ENCODE data around the gene RNU5D-1. TPM values are rescaled to one million over a fixed set of nuclear protein-coding genes. Genes with fewer than 3 reads are reported as not detected.

The RNU5D-1 gene
- total and polyA plus RNA-seq, 10 of the 15 experiments (the other 5 are each of a cell fraction or from before 2014, with no cell fraction given), result not detected

DNA sequence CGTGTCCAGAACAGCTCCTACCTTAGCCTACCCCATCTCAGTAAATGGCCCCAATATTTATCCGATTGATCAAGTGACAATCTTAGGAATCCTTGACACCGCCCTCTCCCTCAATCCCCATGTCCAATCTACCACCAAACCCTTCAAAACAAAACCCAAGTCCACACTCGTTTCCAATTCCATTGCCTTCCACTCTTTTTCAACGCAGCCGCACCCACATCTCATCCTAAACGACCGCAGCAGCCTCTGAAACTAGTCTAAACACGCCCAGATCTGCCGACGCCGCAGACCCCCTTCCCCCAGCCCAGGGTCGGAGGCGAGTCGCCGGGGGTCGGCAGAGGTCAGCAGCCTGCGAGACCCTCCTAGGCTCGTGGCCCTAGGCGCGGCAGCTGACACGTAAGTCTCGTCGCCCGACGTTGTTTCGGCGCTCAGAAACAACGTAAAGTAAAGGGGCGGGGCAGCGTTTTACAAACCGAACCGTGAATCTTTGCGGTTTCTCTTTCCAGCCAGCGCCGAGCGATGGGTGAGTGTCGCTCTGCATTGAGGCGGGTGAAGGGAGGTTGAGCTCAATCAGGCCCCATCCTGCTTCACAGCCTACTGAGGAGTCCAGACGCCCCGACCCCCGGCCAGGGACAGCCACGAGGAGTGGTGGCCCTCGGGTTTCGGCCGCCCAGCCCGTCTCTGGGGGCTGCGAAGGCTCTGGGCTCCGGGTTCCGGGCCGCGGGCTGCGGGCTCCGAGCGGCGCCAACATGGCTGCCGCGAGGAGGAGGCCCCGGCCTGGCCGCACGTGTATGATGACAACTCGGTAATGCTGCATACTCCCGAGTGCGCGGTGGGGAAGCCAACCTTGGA, 44.3 kb upstream of the RNU5D-1 start, which contains the start of gene RPS8:
Gene RPS8, plus strand, starts transcription at position 463 of the 852 bp plus-strand sequence. Its CDS starts 57 bp downstream, at position 520.
- FAIRE-seq (peak; percentile 54), DNase-seq (ENCODE audit: low read depth, low spot score) (peak; percentile 74), ATAC-seq (peak; percentile 81)
- ChIA-PET CTCF (interaction anchor here (0.5 to 4.0 kb wide), 13 partner anchors 8 to 239 kb away, joined by 3 to 39 read pairs (median 5); partner anchors contain the start of genes PLK3 and RNU5D-1), RAD21 (ENCODE audit: unreplicated experiment) (interaction anchor here (0.7 to 2.1 kb wide), 12 partner anchors 9 to 528 kb away, joined by 3 to 7 read pairs (median 4); partner anchors contain the start of genes HECTD3, PLK3 and UROD), SMC1A (ENCODE audit: uncharacterized antibody, unreplicated experiment) (interaction anchor here (0.7 to 2.3 kb wide), 11 partner anchors 11 to 68 kb away, joined by 3 to 12 read pairs (median 3); partner anchors contain the start of genes PLK3 and RNU5D-1), POLR2A (interaction anchor here (0.6 to 2.7 kb wide), 25 partner anchors 9 to 808 kb away, joined by 3 to 29 read pairs (median 5); partner anchors contain the start of genes BEST4, BTBD19, PLK3 and RNU5D-1)
- no peaks in the 10 kb centered on the region for H3K9me3 ChIP-seq (replicated peaks; ENCODE audit: control insufficient read depth, insufficient read depth, low read length)
- TSS peak; percentile 99 for BruUV-seq (replicated peaks)
- peak within 1 kb of the TSS; percentile 73 for H3K4me2 ChIP-seq (ENCODE audit: control insufficient read depth, insufficient read depth)
- H3K4me3 ChIP-seq, result peak within 1 kb of the TSS; percentile 73
- peaks cover 8 to 19% of the 10 kb centered on the region in 2 experiments for H3K36me3 ChIP-seq (ENCODE audit: control insufficient read depth in 2 of 2, insufficient read depth in 2 of 2, low read length in 1 of 2)
- peak within 1 kb of the TSS; percentile 92 for H3K27ac ChIP-seq (ENCODE audit: control insufficient read depth, insufficient read depth)
- in situ Hi-C loops (cut with MboI), result no loop called here
- peaks cover 12% of the 10 kb centered on the region for H4K20me1 ChIP-seq (ENCODE audit: control insufficient read depth, insufficient read depth)
- peak within 1 kb of the TSS; percentile 73 for H2AFZ ChIP-seq (ENCODE audit: control insufficient read depth, low read depth, low read length)
- H3K9ac ChIP-seq (ENCODE audit: control insufficient read depth, insufficient read depth, low read length), result peak within 1 kb of the TSS; percentile 99
- H3K4me1 ChIP-seq (ENCODE audit: control insufficient read depth, insufficient read depth, low read length), result peaks cover 13% of the 10 kb centered on the region
- intact Hi-C loops (cut with micrococcal nuclease; ENCODE audit: unreplicated experiment), result loop anchor here (5.0 kb wide), 1 partner anchor 42 kb away; no protein-coding TSS in a partner anchor
- H3K79me2 ChIP-seq (ENCODE audit: control insufficient read depth, insufficient read depth, low read length), result peaks cover 43% of the 10 kb centered on the region
- under 1% methylated on average over 65 of the region's 65 CpGs for WGBS (ENCODE audit: insufficient coverage, insufficient replicate concordance, low lambda C conversion rate, missing lambda C conversion rate)
- no peaks in the 10 kb centered on the region for H3K27me3 ChIP-seq (replicated peaks in 1 of 2; ENCODE audit: control insufficient read depth in 2 of 2, insufficient read depth in 2 of 2, low read length in 1 of 2)
- TF ChIP-seq NRF1 (conservative IDR thresholded peaks at IDR 0.05; ENCODE audit: low read depth, low read length) (no peak), IKZF1 (conservative IDR thresholded peaks at IDR 0.05) (peak; percentile 72), ZBTB4 (CRISPR knock-in tag; IDR thresholded peaks at IDR 0.05) (no peak), USF2 (IDR thresholded peaks at IDR 0.05; ENCODE audit: borderline replicate concordance, low read depth, low read length) (no peak), SREBF2 (IDR thresholded peaks at IDR 0.05; ENCODE audit: low read length) (no peak), BMI1 (IDR thresholded peaks at IDR 0.05; ENCODE audit: borderline replicate concordance) (no peak), BACH1 (IDR thresholded peaks at IDR 0.05; ENCODE audit: borderline replicate concordance) (peak; percentile 81), WRNIP1 (IDR thresholded peaks at IDR 0.05; ENCODE audit: borderline replicate concordance, low read depth, low read length) (no peak), ESRRA (IDR thresholded peaks at IDR 0.05; ENCODE audit: low read length) (peak; percentile 47; the same call in 1 of the 2 replicates), MTA2 (IDR thresholded peaks at IDR 0.05; ENCODE audit: low read depth) (peak; percentile 44; the same call in 1 of the 2 replicates), ZNF217 (IDR thresholded peaks at IDR 0.05) (peak; percentile 39; the same call in 1 of the 2 replicates), CEBPZ (IDR thresholded peaks at IDR 0.05; ENCODE audit: low read depth, low read length) (no peak), HDAC2 (IDR thresholded peaks at IDR 0.05) (no peak)
- TF ChIP-seq, protein P1, sequence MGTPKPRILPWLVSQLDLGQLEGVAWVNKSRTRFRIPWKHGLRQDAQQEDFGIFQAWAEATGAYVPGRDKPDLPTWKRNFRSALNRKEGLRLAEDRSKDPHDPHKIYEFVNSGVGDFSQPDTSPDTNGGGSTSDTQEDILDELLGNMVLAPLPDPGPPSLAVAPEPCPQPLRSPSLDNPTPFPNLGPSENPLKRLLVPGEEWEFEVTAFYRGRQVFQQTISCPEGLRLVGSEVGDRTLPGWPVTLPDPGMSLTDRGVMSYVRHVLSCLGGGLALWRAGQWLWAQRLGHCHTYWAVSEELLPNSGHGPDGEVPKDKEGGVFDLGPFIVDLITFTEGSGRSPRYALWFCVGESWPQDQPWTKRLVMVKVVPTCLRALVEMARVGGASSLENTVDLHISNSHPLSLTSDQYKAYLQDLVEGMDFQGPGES (IDR thresholded peaks at IDR 0.05), result no peak; the same call in 1 of the 2 replicates
